BJ (cell line): ENCODE measurements around the gene CLNK. TPM values are rescaled to one million over a fixed set of nuclear protein-coding genes. Genes with fewer than 3 reads are reported as not detected.
A peak's percentile ranks its signal among the peaks of the same experiment; 100 is the strongest.
"Not testable (repeated sequence)": the region's sequence is repeated elsewhere in the genome, so short reads cannot be mapped to it uniquely, and the experiment has no call there.

Source experiments
- CTCF ChIA-PET: fragments of 350-600 bp; formaldehyde crosslinking; extraction: SDS; loops from one replicate; lab custom pipeline; 2021; ENCODE audit warnings: antibody characterized with exemption, inconsistent platforms; lab: Yijun Ruan, JAX
- POLR2A ChIA-PET: fragments of 300-600 bp; sonication (Branson Sonifier 250); formaldehyde crosslinking; extraction: SDS; loops from one replicate; lab custom pipeline; 2021; ENCODE audit warnings: antibody characterized with exemption; lab: Charles Lee
- DNase-seq: peaks from one replicate; pipeline ENCODE4 v3.0.0-alpha.2; 2011; ENCODE audit warnings: low read depth
- H3K27me3 ChIP-seq: 2 replicates; pipeline ENCODE4 v1.6.0; 2011; ENCODE audit warnings: low read length; ENCODE audit not compliant: control insufficient read depth, insufficient read depth
- H3K36me3 ChIP-seq: 2 replicates; pipeline ENCODE4 v1.5.1; 2011; ENCODE audit warnings: low read length; ENCODE audit not compliant: control insufficient read depth, insufficient read depth
- H3K4me3 ChIP-seq: 2 replicates; pipeline ENCODE4 v1.5.1; 2011; ENCODE audit warnings: low read depth, mild to moderate bottlenecking, control low read depth, low read length
- polyA plus RNA-seq: library from polyadenylated mRNA; depleted of rRNA; stranded (reverse); fragments of >200 nt; gene quantifications from 2 replicates; pipeline ENCODE4 v1.2.3, GENCODE V29; 2011
- TF ChIP-seq, protein P1 (sequence below): IDR thresholded peaks from 2 replicates; pipeline ENCODE4 v1.5.1; 2011; ENCODE audit warnings: low read depth, mild to moderate bottlenecking, control low read depth, inconsistent platforms, low read length, moderate library complexity; ENCODE audit not compliant: insufficient read depth

CLNK gene
- polyA plus RNA-seq, 1 experiment = not detected

DNA sequence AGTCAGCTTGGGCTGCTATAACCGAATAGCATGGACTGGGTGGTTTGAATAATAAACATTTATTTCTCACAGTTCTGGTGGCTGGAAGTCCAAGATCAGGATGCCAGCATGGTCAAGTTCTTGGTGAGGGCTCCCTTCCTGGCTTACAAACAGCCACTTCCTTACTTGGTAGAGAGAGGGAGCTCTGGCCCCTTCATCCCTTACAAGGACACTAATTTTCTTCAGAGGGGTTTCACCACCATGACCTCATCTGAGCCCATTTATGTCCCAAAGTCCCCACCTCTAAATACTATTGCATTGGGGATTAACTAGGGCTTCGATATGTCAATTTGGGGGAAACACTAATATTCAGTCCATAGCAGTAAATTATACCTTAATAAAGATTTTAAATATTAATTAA, 61.8 kb downstream of the CLNK start:
- ChIA-PET POLR2A (no interaction called here), CTCF (no interaction called here)
- TF ChIP-seq, protein P1, sequence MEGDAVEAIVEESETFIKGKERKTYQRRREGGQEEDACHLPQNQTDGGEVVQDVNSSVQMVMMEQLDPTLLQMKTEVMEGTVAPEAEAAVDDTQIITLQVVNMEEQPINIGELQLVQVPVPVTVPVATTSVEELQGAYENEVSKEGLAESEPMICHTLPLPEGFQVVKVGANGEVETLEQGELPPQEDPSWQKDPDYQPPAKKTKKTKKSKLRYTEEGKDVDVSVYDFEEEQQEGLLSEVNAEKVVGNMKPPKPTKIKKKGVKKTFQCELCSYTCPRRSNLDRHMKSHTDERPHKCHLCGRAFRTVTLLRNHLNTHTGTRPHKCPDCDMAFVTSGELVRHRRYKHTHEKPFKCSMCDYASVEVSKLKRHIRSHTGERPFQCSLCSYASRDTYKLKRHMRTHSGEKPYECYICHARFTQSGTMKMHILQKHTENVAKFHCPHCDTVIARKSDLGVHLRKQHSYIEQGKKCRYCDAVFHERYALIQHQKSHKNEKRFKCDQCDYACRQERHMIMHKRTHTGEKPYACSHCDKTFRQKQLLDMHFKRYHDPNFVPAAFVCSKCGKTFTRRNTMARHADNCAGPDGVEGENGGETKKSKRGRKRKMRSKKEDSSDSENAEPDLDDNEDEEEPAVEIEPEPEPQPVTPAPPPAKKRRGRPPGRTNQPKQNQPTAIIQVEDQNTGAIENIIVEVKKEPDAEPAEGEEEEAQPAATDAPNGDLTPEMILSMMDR = 0 out of 2 replicates have a peak, but pooled peaks have one; percentile 6
- Histone ChIP-seq H3K4me3 (no peak overlapping the region), H3K27me3 (peaks cover 5% of the 10 kb centered on the region; the same call in 1 of the 2 replicates), H3K36me3 (no peaks in the 10 kb centered on the region)
- no peak for DNase-seq

- no peak overlapping the region for H3K4me3 ChIP-seq
- no peaks in the 10 kb centered on the region for H3K36me3 ChIP-seq
- peaks cover 5% of the 10 kb centered on the region; the same call in 1 of the 2 replicates for H3K27me3 ChIP-seq
- TF ChIP-seq, protein P1 = no peak
- DNase-seq = no peak
- ChIA-PET POLR2A (no interaction called here), CTCF (interaction anchor here (0.7 kb wide), 1 partner anchor 9 kb away, joined by 3 read pairs; no protein-coding TSS in a partner anchor)
Observed at GRCh38 chr4:10620935-10621488, 63.6 kb downstream of the CLNK start.

- TF ChIP-seq, protein P1 = no peak
- no peak overlapping the region for H3K4me3 ChIP-seq
- POLR2A ChIA-PET = no interaction called here
- H3K36me3 ChIP-seq = no peaks in the 10 kb centered on the region
- DNase-seq = no peak
- CTCF ChIA-PET = no interaction called here
- H3K27me3 ChIP-seq = no peaks in the 10 kb centered on the region
Observed at GRCh38 chr4:10619855-10620254, 64.7 kb downstream of the CLNK start.

DNA sequence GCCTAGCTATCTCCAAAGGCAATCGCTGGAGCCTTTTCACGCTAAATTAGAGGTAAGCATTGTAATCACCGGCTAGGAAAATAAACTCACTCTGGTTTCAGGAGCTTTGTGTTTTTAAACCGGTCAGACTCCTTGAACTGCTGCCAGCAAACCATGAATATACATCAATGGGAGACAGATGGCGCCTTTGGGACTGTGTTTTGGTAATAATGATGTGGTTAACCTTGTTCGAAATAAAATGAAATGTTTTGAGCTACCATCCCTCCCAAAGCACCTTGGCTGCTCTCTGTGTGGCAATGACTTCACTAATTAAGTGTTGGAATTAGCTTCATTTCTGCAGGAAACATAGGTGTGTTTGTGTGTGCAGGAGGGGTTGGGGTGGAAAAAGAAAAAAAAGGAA, 65.3 kb downstream of the CLNK start:
- TF ChIP-seq, protein P1 = no peak
- no peak for DNase-seq

GRCh38 chr4:10614926-10615325, 69.6 kb downstream of the CLNK start:
- H3K27me3 ChIP-seq, H3K36me3 ChIP-seq, H3K4me3 ChIP-seq, POLR2A ChIA-PET, DNase-seq: not testable (repeated sequence)
- CTCF ChIA-PET = interaction anchor here (1.4 kb wide), 1 partner anchor 8 kb away, joined by 4 read pairs; no protein-coding TSS in a partner anchor

More for the DNA sequence above, 65.3 kb downstream of the CLNK start:
- Histone ChIP-seq H3K36me3 (no peaks in the 10 kb centered on the region), H3K4me3 (no peak overlapping the region), H3K27me3 (no peaks in the 10 kb centered on the region)
- POLR2A ChIA-PET = no interaction called here
- CTCF ChIA-PET = no interaction called here
